ENCODE results near the gene ADM2.

DNA sequence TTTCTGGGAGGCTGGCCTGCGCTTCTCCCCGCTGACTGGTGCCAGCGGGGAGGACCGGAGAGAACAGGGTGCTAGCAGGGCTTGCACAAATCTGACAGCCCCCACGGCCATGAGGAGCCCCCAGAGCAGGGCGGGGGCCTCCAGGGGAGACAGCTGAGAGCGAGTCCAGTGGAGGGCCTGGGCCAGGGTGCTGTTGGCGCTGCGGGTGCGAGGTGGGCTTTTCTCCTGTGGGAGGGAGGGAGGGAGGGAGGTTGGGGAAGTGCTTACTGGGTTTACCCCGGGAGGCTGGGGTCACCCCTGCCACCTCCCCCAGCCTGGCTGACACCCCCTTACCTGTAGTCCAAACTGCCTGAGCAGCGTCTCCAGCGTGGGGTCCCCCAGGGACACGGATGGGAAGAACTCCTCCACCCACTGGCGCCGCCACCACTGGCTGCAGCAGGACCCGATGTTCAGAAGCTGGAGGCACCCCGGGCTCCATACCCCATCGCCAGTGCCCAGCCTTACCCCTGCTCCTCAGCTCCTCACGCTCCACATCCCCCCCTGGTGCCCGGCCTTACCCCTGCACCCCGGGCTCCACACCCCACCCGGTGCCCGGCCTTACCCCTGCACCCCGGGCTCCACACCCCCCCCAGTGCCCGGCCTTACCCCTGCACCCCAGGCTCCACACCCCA, 22.3 kb downstream of the ADM2 start:
- TF ChIP-seq POLR2A (IDR thresholded peaks at IDR 0.05; ENCODE audit: low read depth) = no peak
- TF ChIP-seq, protein P1, sequence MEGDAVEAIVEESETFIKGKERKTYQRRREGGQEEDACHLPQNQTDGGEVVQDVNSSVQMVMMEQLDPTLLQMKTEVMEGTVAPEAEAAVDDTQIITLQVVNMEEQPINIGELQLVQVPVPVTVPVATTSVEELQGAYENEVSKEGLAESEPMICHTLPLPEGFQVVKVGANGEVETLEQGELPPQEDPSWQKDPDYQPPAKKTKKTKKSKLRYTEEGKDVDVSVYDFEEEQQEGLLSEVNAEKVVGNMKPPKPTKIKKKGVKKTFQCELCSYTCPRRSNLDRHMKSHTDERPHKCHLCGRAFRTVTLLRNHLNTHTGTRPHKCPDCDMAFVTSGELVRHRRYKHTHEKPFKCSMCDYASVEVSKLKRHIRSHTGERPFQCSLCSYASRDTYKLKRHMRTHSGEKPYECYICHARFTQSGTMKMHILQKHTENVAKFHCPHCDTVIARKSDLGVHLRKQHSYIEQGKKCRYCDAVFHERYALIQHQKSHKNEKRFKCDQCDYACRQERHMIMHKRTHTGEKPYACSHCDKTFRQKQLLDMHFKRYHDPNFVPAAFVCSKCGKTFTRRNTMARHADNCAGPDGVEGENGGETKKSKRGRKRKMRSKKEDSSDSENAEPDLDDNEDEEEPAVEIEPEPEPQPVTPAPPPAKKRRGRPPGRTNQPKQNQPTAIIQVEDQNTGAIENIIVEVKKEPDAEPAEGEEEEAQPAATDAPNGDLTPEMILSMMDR (IDR thresholded peaks at IDR 0.05) = no peak
- no peak for TF ChIP-seq EP300 (IDR thresholded peaks at IDR 0.05)
- no peak for TF ChIP-seq POLR2AphosphoS5 (IDR thresholded peaks at IDR 0.05)

Measured in esophagus muscularis mucosa (tissue), 4 donors.